ENCODE measurements around the gene PKNOX1. TPM values are rescaled to one million over a fixed set of nuclear protein-coding genes. Genes with fewer than 3 reads are reported as not detected.
"Not testable (repeated sequence)": the region's sequence is repeated elsewhere in the genome, so short reads cannot be mapped to it uniquely, and the experiment has no call there.

PKNOX1 gene
- total RNA-seq, 3 donors from 2014 or later = 14.3 to 26.1 (median 16.3) TPM

GRCh38 chr21:42964086-42964485 lies 10.3 kb upstream of the PKNOX1 start:
- H3K4me1 ChIP-seq (ENCODE audit: low read depth) = no peaks in the 10 kb centered on the region
- TF ChIP-seq, protein P1, sequence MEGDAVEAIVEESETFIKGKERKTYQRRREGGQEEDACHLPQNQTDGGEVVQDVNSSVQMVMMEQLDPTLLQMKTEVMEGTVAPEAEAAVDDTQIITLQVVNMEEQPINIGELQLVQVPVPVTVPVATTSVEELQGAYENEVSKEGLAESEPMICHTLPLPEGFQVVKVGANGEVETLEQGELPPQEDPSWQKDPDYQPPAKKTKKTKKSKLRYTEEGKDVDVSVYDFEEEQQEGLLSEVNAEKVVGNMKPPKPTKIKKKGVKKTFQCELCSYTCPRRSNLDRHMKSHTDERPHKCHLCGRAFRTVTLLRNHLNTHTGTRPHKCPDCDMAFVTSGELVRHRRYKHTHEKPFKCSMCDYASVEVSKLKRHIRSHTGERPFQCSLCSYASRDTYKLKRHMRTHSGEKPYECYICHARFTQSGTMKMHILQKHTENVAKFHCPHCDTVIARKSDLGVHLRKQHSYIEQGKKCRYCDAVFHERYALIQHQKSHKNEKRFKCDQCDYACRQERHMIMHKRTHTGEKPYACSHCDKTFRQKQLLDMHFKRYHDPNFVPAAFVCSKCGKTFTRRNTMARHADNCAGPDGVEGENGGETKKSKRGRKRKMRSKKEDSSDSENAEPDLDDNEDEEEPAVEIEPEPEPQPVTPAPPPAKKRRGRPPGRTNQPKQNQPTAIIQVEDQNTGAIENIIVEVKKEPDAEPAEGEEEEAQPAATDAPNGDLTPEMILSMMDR (IDR thresholded peaks at IDR 0.05) = no peak
- ATAC-seq = no peak
- no peaks in the 10 kb centered on the region for H3K36me3 ChIP-seq (ENCODE audit: low read depth)
- H3K4me3 ChIP-seq = no peak overlapping the region
- no peak for DNase-seq
- intact Hi-C loops (cut with DNase I, micrococcal nuclease) = no loop called here
- H3K9me3 ChIP-seq = no peaks in the 10 kb centered on the region

GRCh38 chr21:42964546-42965210 lies 9.7 kb upstream of the PKNOX1 start:
- TF ChIP-seq, protein P1 (IDR thresholded peaks at IDR 0.05) = no peak
- intact Hi-C loops (cut with DNase I, micrococcal nuclease) = no loop called here
- Histone ChIP-seq H3K9me3 (no peaks in the 10 kb centered on the region), H3K4me1 (ENCODE audit: low read depth) (no peaks in the 10 kb centered on the region), H3K4me3 (no peak overlapping the region), H3K36me3 (ENCODE audit: low read depth) (no peaks in the 10 kb centered on the region)
- no peak for ATAC-seq
- DNase-seq = no peak

DNA sequence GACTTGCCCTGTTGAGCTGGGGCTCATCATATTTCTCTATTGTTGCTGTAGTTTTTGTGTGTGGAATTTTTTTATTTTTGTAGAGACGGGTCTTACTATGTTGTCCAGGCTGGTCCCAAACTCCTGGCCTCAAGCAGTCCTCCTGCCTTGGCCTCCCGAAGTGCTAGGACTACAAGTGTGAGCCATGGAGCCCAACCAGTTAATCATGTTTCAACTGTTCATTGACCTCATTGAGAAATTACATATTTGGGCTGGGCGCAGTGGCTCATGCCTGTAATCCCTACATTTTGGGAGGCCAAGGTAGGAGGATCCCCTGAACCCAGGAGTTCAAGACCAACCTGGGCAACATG lies 9.2 kb upstream of the PKNOX1 start:
- TF ChIP-seq, protein P1 (IDR thresholded peaks at IDR 0.05) = no peak
- ATAC-seq (no peak), DNase-seq (no peak)
- H3K4me3 ChIP-seq = no peak overlapping the region
- no peaks in the 10 kb centered on the region for H3K9me3 ChIP-seq
- no peaks in the 10 kb centered on the region for H3K36me3 ChIP-seq (ENCODE audit: low read depth)
- no peaks in the 10 kb centered on the region for H3K4me1 ChIP-seq (ENCODE audit: low read depth)
- intact Hi-C loops (cut with DNase I, micrococcal nuclease) = no loop called here

DNA sequence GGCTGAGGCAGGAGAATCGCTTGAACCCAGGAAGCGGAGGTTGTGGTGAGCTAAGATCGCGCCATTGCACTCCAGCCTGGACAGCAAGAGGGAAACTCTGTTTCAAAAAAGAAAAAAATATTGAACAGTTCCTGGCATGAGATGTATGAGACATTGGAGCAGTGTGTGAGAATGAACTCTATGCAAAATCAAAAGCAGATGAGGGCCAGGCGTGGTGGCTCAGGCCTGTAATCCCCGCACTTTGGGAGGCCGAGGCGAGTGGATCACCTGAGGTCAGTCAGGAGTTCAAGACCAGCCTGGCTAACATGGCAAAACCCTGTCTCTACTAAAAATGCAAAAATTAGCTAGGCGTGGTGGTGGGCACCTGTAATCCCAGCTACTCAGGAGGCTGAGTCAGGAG lies 6.7 kb upstream of the PKNOX1 start:
- H3K36me3 ChIP-seq (ENCODE audit: low read depth); H3K4me3 ChIP-seq; ATAC-seq; H3K4me1 ChIP-seq (ENCODE audit: low read depth); H3K9me3 ChIP-seq; intact Hi-C loops (cut with DNase I, micrococcal nuclease); DNase-seq: not testable (repeated sequence)

DNA sequence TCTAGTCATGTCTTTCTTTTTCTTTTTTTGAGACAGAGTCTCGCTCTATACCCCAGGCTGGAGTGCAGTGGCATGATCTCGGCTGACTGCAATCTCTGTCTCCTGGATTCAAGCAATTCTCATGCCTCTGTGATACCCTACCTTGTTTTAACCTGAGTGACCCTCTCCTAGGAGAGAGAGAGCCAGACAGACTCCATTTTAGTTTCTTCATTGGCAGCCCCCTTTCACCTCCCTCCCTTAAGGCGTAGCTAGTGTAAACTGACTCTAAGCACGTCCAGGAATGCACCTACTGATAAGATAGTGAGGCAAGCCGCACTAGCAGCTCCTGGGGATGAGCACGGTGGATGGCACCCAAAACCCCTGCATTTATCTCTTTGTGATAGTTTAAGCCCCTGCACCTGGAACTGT lies 5.2 kb upstream of the PKNOX1 start:
- intact Hi-C loops (cut with DNase I, micrococcal nuclease) = no loop called here
- no peaks in the 10 kb centered on the region for H3K9me3 ChIP-seq
- no peak for DNase-seq
- no peak for ATAC-seq
- TF ChIP-seq, protein P1 (IDR thresholded peaks at IDR 0.05) = no peak
- no peak overlapping the region for H3K4me3 ChIP-seq
- peaks cover 3% of the 10 kb centered on the region for H3K36me3 ChIP-seq (ENCODE audit: low read depth)
- no peaks in the 10 kb centered on the region for H3K4me1 ChIP-seq (ENCODE audit: low read depth)

GRCh38 chr21:42970946-42971653 lies 3.3 kb upstream of the PKNOX1 start:
- Histone ChIP-seq H3K36me3 (ENCODE audit: low read depth) (peaks cover 6% of the 10 kb centered on the region), H3K9me3 (no peaks in the 10 kb centered on the region), H3K4me1 (ENCODE audit: low read depth) (peaks cover 6% of the 10 kb centered on the region), H3K4me3 (no peak overlapping the region)
- DNase-seq = no peak
- intact Hi-C loops (cut with DNase I, micrococcal nuclease) = no loop called here
- no peak for ATAC-seq
- TF ChIP-seq, protein P1 (IDR thresholded peaks at IDR 0.05) = no peak

All from mucosa of descending colon (tissue), 3 donors.